ENCODE measurements around the gene MYO16. TPM values are rescaled to one million over a fixed set of nuclear protein-coding genes. Genes with fewer than 3 reads are reported as not detected.

Gene MYO16
- total RNA-seq, 4 donors from 2014 or later, result 0.54 to 3.8 (median 1.5) TPM

DNA sequence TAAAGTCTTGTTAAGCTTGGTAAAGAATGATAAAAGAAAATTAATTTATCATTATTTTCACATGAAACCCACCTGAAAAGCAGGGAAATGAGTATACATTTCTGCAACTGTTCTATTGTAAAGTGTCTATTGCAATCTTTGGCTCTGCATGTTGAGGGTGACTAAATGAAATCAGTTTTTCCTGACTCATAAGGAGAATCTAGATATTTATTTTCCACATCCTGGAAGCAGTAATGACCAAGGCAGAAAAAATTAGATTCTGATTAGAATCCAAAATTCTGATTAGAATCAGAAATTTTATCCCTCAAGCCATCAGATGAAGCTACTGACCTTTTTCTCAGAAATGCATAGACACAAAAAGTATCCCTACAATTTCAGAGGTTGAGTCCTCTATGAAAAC is 178.4 kb downstream of the MYO16 start:
- TF ChIP-seq POLR2A (IDR thresholded peaks at IDR 0.05) (no peak), EP300 (IDR thresholded peaks at IDR 0.05) (no peak), POLR2AphosphoS5 (IDR thresholded peaks at IDR 0.05) (no peak)
- TF ChIP-seq, protein P1, sequence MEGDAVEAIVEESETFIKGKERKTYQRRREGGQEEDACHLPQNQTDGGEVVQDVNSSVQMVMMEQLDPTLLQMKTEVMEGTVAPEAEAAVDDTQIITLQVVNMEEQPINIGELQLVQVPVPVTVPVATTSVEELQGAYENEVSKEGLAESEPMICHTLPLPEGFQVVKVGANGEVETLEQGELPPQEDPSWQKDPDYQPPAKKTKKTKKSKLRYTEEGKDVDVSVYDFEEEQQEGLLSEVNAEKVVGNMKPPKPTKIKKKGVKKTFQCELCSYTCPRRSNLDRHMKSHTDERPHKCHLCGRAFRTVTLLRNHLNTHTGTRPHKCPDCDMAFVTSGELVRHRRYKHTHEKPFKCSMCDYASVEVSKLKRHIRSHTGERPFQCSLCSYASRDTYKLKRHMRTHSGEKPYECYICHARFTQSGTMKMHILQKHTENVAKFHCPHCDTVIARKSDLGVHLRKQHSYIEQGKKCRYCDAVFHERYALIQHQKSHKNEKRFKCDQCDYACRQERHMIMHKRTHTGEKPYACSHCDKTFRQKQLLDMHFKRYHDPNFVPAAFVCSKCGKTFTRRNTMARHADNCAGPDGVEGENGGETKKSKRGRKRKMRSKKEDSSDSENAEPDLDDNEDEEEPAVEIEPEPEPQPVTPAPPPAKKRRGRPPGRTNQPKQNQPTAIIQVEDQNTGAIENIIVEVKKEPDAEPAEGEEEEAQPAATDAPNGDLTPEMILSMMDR (IDR thresholded peaks at IDR 0.05), result no peak
- no peak for ATAC-seq
- H3K36me3 ChIP-seq, result no peaks in the 10 kb centered on the region
- H3K4me3 ChIP-seq, result no peak overlapping the region
- H3K27me3 ChIP-seq, result no peaks in the 10 kb centered on the region
- H3K27ac ChIP-seq, result no peak overlapping the region
- no peaks in the 10 kb centered on the region for H3K9me3 ChIP-seq
- H3K4me1 ChIP-seq, result no peaks in the 10 kb centered on the region

DNA sequence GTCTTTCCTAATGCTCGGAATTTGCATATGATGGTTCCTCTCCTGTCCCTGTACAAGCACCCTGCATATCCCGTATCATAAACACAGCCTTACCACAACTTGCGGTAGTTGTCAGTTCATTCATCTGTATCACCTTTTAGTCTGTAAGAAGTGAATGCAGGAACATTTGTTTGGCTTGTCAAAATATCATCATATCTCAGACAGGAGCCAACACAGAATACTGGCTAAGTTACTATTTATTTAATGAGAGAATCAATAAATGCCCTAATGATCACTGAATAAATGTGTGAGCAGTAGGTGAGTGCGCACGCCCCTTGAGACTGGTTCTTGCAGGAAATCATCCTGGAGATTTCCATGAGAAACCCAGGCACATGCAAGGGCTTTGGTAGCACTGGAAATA is 182.8 kb downstream of the MYO16 start:
- no peaks in the 10 kb centered on the region for H3K36me3 ChIP-seq
- no peak overlapping the region for H3K4me3 ChIP-seq
- no peak overlapping the region for H3K27ac ChIP-seq
- 92 to 93% methylated on average over 5 of the region's 5 CpGs for whole genome bisulfite sequencing, 2 donors (ENCODE audit: low coverage in 1 of 2)
- no peaks in the 10 kb centered on the region for H3K4me1 ChIP-seq
- no peak for ATAC-seq
- no peaks in the 10 kb centered on the region for H3K27me3 ChIP-seq
- TF ChIP-seq, protein P1 (IDR thresholded peaks at IDR 0.05), result no peak
- TF ChIP-seq EP300 (IDR thresholded peaks at IDR 0.05) (no peak), POLR2A (IDR thresholded peaks at IDR 0.05) (no peak), POLR2AphosphoS5 (IDR thresholded peaks at IDR 0.05) (no peak)
- no peaks in the 10 kb centered on the region for H3K9me3 ChIP-seq

DNA sequence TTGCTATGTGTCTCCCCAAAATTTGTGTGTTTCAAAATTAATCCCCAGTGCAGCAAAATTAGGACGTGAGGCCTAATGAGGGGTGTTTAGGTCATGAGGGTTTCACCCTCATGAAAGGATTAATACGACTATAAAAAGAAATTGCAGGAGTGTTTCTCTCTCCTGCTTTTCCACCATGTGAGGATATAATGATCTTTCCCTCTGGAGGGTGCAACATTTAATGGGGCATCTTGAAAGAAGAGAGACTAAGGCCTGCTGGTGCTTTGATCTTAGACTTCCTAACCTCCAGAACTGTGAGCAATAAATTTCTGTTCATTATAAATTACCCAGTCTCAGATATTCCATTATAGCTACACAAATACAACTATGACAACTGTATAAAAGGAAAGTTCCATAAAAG is 183.2 kb downstream of the MYO16 start:
- no peak for ATAC-seq
- TF ChIP-seq POLR2A (IDR thresholded peaks at IDR 0.05), result no peak
- TF ChIP-seq, protein P1 (IDR thresholded peaks at IDR 0.05), result no peak
- TF ChIP-seq POLR2AphosphoS5 (IDR thresholded peaks at IDR 0.05), result no peak
- no peak for TF ChIP-seq EP300 (IDR thresholded peaks at IDR 0.05)
- H3K9me3 ChIP-seq, result no peaks in the 10 kb centered on the region
- no peaks in the 10 kb centered on the region for H3K27me3 ChIP-seq
- H3K27ac ChIP-seq, result no peak overlapping the region
- H3K4me1 ChIP-seq, result no peaks in the 10 kb centered on the region
- H3K36me3 ChIP-seq, result no peaks in the 10 kb centered on the region
- no peak overlapping the region for H3K4me3 ChIP-seq
- WGBS, 2 donors (ENCODE audit: low coverage in 1 of 2), result 67 to 94% methylated on average over 2 of the region's 2 CpGs

DNA sequence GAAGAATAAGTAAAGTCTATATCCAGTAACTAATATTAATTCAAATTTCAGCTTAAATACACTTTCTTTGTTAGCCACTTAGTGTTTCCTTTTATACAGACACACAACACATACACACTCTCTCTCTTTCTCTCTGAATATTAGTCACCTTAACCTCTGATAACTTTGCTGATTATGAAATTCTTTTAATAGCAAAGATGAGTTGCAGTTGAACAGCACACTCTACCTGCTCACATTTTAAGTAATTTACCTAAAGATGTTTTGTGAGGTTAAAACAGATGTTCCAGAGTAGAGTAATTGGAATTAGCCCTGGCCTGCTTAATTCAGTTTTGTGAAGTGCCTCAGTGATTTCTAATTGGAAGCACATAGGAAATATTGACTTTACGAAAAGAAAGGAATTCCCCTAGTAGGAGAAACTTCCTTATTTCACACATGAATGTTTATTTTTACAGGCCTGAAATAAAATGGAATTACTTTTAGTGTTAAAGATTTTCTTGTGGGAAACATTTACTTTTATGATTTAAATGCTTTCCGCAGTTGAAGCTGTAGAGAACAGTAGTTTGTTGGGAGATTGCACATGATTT is 184.3 kb downstream of the MYO16 start:
- H3K9me3 ChIP-seq, result no peaks in the 10 kb centered on the region
- no peaks in the 10 kb centered on the region for H3K36me3 ChIP-seq
- no peaks in the 10 kb centered on the region for H3K4me1 ChIP-seq
- no peak overlapping the region for H3K4me3 ChIP-seq
- H3K27ac ChIP-seq, result no peak overlapping the region
- H3K27me3 ChIP-seq, result no peaks in the 10 kb centered on the region
- no peak for TF ChIP-seq POLR2A (IDR thresholded peaks at IDR 0.05)
- TF ChIP-seq, protein P1 (IDR thresholded peaks at IDR 0.05), result no peak
- TF ChIP-seq EP300 (IDR thresholded peaks at IDR 0.05), result no peak
- TF ChIP-seq POLR2AphosphoS5 (IDR thresholded peaks at IDR 0.05), result no peak
- ATAC-seq, result no peak
- WGBS, 2 donors (ENCODE audit: low coverage in 1 of 2), result 66 to 72% methylated on average over 2 of the region's 2 CpGs

DNA sequence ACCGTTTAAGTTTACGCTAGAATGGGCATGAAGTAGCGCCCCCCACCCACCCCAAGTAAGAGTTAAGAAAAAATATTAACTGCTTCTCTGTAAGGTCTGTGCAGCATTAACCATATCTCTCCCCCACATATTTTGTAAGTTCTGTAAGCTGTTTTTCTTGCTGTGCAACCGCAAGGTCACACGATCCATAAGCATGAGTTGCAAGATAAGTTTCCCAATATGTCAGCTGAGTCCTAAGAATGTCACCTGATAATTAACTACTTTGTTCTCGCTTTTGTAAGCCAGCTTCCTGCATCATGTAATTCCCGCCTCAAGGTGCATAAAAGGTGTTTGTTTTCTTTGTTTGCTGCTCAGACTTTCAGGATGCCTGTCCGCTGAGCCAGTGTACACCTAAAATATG is 187.0 kb downstream of the MYO16 start:
- no peak for TF ChIP-seq POLR2A (IDR thresholded peaks at IDR 0.05)
- no peak for TF ChIP-seq EP300 (IDR thresholded peaks at IDR 0.05)
- TF ChIP-seq, protein P1 (IDR thresholded peaks at IDR 0.05), result no peak
- TF ChIP-seq POLR2AphosphoS5 (IDR thresholded peaks at IDR 0.05), result no peak
- H3K4me1 ChIP-seq, result no peaks in the 10 kb centered on the region
- no peaks in the 10 kb centered on the region for H3K9me3 ChIP-seq
- 92% methylated on average over 7 to 8 of the region's 8 CpGs for WGBS, 2 donors (ENCODE audit: low coverage in 1 of 2)
- H3K27me3 ChIP-seq, result no peaks in the 10 kb centered on the region
- no peaks in the 10 kb centered on the region for H3K36me3 ChIP-seq
- H3K27ac ChIP-seq, result no peak overlapping the region
- no peak for ATAC-seq
- H3K4me3 ChIP-seq, result no peak overlapping the region

All from gastroesophageal sphincter (tissue), 4 donors.